Limb (tissue), 2 donors: ENCODE measurements around the gene KLF11.
"Not testable (repeated sequence)": the region's sequence is repeated elsewhere in the genome, so short reads cannot be mapped to it uniquely, and the experiment has no call there.

Experiments
- DNase-seq, 2 donors: peaks; one replicate each; pipeline ENCODE4 v3.0.0-alpha.2; 2016; ENCODE audit errors: extremely low spot score in 2 of 2

Gene KLF11

DNA sequence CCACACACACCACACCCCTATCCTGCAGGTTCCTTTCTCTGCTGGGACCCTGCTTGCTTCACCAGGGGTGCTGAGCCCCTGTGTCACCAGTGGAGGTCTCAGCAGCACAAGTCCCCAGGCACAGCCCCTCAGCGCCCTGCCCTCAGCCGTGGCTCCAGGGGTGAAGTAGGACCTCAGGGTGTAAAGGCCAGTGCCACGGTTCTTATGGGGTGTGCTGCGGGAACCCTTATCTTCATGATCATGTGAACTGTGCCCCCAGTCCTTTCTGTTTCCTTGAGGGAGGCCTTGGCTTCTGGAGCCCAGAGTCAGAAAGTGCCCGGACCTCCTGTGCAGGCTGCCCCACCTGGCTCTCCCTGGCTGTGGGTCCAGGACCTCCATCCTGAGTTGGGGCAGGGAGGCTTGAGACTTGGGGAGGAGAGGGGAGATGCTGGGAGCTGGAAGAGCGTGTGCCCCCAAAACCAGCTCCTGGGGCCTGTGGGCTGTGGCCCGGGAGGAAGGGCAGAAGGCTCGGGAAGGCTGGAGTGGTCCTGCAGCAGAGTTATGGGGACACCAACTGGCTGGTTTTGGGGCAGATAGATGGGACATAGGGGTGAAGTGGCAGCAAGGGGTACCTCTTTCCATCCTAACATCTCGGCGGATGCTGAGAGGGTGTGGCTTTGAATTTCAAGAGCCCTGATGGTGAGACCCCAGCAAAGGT, 20.2 kb upstream of the KLF11 start:
- DNase-seq: no peak

DNA sequence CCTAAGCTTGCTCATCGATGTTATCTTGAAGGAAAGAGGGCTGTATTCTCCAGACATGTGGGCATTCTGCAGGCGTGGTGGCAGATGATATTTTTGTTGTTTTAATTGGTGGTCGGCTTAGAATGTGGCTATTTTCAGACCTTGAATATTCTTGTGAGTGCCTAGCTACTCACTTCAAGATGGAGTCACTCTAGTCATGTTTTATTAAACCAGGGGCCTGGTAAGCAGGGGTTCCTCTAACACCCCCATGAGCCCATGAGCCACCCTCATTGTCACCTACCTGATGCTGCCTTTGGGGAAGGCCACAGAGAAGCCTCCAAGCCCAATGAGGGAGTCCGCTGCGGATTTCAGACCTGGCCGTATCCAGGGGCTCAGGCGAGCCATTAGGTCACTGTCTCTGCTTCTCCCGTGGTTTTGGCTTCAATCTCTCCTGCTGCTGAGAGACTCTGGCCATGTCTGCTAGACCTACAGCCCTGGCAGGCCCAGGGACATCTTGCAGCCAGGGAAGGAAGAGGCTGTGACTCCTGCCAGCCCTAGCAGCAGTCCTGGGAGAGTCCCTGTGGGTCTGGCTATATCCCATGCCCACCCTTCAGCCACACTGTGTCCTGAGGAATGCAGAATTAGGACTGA, 16.3 kb upstream of the KLF11 start:
- no peak for DNase-seq

DNA sequence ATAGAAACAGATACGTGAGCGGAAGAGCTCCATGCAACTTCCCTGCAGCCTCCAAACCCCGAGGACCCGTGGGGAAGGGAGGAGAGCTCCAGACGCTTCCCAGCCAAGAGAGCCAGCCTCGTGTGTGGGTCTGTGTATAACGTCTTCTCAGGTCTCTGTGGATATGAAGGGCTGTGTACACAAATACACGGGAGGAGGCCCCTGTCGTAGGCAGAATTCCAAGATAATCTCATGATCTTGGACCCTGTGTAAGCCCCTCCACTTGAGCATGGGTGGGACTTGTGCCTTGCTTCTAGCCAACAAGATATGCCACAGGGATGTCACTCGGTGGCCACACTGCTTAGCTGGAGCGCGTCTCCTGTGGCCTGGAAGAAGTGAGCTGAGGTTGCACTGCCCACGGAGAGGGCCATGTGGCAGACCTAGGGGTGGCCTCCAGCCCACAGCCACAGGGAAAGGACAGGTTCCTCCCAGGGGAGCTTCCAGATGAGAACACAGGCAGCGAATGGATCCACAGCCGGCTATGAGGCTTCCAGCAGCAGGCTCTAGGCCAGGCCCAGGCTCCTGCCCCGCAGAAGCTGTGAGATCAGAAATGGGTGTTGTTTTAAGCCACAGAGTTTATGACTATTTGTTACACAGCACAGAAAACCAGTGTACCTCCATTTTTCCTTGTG, 15.6 kb upstream of the KLF11 start:
- no peak for DNase-seq

DNA sequence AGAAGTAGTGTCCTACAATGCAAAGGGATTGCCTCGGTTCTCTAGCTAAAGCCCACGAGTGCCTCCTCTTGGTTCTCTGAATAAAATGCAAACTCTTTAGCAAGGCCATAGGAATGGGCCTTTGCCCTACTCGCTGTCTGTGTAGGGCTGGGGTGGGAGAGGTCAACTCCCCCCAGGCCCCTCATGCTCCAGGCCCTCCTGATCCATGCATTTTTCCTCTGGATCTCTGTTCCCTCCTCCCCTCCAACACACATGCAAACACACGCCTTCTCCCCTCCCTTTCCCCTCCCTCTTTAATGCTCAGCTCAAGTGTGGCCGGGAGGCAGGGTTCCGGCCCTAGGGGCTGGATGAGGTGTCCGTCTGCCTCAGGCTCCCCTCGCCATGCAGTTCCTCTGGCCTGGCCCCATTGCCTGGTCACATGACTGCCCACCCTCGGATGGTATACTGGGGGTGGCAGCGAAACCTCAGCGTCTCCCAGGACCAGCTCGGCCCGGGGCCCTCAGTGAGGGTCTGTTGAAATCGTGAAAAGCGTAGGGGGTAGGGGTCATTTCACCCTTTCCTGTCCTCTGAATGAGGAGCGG, 14.9 kb upstream of the KLF11 start:
- DNase-seq: no peak

DNA sequence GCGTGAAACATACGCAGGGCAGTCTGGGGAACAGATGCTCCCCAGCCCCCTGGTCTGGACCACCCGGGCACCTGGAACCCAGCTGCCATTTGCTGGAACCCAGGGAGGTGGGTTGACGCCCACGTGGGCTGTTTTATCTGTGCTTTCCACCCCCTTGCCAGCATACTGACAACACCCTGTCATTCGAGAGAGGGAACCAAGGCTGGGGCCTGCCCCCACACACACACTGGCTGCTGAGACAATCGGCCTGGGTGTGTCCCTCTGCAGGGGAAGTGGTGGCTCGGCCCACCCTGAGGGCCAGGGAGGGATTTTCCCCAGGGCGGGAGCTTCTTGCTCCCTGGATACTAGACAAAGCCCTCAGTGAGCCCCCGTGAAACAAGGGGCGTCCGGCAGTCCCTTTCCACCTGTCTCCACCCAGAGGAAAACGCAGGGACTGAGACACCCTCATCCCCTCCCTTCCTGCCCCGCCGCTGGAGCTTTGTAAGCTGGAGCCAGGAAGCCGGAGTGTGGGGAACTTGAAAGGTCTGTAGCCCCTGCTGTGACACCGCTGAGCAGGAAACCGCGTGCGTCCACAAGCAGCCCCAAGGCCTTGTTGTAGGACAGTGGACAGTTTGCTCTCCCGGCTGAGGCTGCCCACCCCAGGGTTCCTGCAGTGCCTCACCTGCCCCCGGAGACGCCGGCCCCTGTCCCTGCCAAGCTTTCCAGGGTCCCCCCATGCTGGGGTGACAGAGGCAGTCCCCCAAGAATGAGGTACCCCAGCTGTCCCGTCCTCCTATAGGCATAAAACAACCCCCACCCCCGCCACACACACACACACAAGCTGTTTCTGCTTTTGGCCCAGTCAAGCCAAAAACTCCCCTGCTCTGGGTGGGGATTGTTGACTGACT, 14.1 kb upstream of the KLF11 start:
- DNase-seq: peak in 1 of 2 donors; percentile 51

DNA sequence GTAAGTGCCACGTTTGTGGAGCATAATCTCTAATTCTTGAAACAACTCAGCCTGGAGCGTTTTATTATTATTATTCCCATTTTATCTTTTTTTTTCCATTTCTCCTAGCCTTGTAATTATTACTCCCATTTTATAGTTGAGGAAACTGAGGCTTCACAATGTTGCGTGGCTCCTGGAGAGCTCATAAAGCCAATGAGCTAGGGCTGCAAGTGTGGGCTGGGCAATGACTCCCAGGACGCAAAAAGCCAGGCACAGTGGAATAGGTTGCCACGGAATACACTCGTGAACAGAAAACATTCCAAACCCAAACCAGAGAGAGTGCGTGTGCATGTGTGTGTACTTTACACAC, 13.5 kb upstream of the KLF11 start:
- no peak for DNase-seq

DNA sequence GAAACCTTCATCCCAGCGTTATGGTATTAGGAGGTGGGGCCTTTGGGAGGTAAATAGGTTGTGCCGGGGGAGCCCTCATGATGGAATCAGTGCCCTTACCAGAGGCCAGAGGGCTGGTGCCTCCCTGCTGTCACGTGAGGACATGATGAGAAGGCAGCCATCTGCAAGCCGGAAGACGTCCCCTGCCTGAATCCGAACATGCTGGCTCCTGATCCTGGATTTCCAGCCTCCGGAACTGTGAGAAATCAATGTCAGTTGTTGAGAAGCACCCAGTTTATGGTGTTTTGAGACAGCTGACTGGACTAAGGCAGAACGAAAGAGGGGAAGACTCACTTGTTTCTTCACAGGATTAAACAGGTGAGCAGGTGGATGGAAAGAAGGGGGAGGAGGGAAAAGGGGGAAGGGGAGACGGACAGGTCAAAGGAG, 13.0 kb upstream of the KLF11 start:
- no peak for DNase-seq

DNA sequence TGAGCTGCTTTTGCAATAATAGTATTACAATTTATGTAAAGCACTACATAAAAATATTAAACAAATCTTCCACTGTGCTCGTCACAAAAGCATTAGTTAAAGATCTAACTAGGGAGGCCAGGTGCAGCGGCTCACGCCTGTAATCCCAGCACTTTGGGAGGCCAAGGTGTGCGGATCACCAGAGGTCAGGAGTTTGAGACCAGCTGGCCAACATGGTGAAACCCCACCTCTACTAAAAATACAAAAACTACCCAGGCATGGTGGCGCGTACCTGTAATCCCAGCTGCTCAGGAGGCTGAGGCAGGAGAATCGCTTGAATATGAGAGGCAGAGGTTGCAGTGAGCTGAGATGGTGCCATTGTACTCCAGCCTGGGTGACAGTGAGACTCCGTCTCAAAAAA, 12.6 kb upstream of the KLF11 start:
- not testable (repeated sequence) for DNase-seq

DNA sequence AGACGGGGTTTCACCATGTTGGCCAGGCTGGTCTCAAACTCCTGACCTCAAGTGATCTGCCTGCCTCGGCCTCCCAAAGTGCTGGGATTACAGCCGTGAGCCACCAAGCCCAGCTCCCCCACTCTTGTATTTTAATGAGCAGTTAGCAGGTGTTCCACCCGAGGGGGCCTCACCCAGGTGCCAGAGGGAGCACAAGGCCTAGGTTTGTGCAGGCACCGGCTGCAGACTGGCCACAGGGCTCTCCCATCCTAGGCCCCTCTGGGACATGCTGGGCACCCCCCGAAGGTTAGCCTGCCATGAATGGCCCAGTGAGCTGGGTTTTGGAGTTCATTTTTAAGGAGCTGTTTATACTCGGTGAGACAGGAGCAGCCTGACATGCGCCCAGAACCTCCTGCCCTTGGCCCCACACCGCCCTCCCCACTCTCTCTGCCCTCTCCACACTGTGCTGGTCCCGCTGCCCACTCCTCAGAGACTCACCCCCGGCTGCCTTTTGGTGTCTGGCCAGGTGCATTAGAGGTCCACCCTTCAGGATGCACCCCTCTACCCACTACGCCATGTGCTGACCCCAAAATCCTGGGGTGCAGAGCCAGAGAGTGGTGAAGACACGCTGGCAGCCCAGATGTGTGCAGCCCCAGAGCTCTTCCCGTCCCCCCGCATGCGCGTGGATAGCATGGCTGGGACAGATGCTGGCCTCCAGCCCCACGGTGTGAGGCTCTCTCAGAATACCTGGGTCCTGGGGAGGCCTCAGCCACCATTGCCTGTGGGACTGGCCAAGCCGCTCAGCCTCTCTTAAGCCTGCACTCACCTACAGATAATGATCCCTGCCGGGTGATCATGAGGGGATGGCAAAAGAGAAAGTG, 11.2 kb upstream of the KLF11 start:
- DNase-seq: no peak

DNA sequence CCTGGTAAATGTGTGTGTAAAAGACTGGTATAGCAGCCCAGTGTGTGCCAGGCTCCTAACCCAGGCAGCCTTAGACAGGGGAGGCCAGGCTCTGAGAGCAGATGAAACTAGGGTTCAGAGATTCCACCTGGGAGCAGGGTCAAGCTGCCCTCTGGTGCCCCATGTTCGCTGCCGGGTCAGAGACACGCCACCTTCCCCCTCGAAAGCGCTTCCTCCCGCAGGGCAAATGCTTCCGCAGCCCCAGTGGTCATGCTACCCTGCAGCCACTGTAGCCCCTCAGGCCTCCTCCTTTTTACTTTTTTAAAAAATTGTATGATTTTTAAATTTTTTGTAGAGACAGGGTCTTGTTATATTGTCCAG, 10.6 kb upstream of the KLF11 start:
- no peak for DNase-seq

DNA sequence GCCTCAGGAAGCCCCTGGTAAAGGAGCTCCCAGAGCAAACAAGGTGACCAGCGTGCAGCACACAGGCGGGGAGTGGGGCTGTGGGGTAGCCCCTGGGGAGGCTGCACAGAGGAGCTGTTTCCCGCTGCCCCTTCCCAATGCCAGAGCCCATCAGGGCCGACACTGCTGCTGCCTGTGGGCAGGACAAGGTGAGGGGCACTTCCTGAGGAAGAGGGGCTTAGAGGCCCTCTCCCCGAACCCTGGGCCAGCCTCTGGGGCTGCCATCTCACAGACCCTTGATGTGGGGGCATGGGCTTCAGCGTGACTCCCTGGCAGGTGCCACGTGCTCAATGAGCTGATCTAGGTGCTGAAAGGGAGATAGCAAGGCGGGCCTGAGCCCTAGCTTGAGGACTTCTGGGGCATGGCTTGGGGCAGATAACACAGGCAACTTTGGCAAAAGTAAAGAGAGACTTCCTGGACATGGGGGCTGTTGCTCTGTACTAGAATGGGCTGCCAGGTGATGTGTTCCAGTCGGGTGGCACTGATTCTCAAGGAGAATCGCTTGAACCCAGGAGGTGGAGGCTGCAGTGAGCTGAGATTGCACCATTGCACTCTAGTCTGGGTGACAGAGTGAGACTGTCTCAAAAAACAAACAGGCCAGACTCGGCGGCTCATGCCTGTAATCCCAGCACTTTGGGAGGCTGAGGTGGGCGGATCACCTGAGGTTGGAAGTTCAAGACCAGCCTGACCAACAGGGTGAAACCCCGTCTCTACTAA, 9.9 kb upstream of the KLF11 start:
- DNase-seq: no peak

DNA sequence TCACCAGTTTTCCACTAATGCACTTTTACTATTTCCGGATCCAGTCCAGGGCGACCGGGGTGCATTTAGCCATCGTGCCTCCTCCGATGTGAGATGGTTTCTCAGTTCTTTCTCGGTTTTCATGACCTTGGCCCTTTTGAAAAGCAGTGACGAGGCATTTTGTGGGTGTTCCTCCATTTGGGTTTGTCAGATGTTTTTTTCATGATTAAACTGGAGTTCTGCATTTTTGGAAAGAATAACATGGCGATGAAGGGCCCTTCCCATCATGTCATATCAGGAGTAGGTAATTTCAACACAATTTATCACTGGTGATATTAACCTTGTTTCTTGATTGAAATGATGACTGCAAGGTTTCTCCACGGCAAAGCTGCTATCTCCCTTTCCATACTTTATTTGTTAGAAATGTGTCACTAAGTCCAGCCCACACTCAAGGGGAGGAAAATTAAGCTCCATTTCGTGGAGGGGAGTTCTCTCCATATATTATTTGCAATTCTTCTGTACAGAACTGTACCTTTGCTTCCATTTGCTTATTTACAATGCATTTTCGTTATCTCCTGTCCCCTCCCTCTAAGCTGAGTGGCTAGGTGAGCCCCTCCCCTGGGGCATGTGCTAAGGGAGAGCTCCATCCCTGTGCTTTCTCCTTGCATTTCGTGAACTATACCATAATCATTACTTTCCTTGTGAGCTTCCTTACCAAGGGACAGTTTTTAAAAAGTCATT, 8.9 kb upstream of the KLF11 start:
- no peak for DNase-seq

DNA sequence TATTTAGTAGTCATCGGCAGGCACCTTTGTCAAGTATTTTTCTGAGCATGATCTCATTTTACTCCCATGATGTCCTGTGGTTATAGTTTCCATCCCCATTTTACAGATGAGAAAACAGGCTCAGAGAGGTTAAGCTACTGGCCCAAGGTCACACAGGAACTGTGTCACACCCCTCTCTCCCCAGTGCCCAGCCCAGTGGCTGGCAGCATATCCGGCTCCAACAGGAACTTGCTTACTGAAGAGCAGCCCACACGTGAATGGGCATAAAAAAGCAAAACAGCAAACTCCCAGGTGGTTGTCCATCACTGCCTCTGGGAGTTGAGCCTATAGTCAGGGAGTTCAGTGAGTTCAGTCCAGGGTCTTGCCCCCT, 8.3 kb upstream of the KLF11 start:
- DNase-seq: no peak

DNA sequence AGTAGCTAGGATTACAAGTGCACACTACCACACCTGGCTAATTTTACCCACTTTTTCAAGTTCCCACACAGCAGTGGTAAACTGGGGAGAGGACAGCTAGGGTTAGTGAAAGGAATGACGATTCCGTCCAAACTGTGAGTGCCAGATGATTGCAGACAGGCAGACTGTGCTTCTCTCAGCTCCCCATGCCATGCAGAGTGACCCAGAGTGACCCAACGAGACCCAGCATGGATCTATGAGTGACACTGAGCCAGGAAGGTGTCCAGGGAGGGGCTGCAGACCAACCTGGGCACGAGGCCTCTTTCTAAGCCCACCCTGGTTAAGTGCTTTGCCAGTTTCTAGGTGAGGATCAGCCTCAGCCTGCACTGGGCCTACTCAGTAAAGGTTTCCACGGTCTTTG, 7.7 kb upstream of the KLF11 start:
- DNase-seq: no peak

DNA sequence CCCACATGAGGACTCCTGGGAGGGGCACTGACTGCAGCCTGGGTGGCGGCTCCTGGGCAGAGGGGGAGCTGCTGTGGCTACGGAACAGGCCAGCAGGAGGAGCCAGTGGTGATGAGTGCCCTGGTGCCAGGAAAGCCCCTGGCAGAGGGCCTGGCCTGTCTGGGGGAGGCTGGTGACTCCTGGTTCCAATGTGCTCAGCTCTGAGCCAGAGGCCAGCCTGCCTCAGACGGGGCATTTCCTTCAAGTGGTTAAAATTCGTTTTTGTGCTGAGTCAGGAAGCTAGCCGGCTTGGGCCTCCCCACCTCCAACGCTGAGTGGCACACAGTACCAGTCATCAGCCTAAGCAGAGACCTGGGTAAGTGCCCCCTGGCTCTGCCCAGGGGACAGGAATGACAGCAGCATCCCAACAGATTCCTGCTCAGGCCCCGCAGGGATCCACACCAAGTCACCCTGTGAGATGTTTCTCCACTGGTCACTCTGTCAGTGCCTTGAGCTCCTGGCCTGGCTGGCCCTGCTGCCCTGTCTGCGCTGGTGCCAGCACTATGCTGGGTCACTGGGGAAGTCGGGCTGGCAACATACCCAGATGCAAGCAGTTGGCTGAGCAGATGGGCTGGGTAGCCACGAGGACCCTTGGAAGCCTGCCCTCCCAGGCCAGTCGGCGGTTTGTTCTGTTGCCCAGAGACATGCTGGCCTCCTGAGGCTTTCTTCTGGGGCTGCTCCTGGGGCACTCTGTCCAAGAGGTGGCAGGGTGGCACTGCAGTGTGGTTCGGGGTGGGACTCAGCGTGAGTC, 7.1 kb upstream of the KLF11 start:
- no peak for DNase-seq

DNA sequence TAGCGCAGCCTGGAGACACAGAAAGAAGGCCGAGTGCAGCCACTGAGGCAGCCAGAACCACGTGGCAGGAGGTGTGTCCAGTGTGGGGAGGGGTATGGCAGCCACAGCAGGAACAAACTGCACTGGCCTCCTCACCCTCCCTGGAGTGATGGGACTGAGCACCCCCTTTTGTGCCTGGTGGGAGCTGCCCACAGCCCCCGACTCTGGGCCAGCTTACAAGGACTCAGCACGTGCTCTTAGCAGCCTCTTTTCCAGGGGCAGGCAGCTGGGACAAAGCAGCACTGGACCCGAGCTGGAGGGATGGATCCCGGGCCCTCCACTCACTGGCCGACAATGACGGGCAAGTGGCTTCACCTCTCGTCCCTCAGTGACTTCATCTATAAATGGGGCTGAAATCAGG, 5.2 kb upstream of the KLF11 start:
- no peak for DNase-seq

DNA sequence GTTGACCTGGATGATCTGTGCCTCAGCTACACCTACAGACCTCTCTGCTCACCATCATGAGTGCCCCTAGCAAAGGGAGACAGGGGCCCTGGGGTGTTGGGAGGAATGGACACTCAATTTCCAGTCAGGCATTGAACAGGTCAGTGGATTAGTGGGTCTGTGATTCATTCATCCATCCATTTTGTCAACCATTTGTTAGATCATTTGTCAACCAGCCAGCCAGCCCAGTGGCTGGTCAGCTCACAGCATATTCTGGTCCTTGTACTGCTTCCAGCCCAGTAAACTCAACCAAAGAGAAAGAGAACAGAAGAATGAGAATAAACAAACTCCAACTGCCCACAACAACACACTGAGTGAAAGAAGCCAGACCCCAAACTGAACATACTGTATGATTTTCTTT, 4.6 kb upstream of the KLF11 start:
- DNase-seq: no peak

DNA sequence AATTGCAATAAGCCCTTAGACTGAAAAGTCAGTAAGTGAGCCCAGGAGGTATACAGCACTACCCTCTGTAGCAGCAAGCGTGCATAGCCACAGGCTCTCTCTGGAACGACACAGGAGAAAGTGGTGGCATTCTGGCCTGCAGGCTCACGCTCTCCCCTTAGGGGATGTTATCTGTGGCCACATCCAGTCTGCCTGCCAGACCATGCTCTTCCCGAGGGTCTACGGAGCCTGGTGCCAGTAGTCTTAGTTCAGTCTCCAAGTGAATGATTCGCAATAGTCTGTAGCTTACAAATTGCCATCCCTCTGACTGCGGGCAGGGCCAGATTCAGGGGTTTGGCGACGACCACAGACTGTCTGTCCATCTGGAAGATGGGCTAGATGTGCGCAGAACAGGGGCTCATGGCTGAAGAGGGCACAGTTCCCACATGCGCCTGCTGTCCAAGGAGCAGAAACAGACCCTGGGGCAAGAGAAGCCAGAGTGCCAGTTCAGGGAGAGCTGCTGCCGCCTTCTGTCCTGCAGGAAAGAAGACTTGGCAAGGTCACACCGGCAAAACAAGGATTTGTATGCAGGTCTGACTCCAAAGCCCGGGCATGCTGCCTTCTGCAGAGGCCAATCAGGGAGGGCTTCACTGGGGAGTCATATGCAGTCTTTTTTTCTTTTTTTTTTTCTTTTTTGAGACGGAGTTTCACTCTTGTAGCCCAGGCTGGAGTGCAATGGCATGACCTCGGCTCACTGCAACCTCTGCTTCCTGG, 3.5 kb upstream of the KLF11 start:
- no peak for DNase-seq
